HCT116 (cell line): Measurements from ENCODE around the gene GNGT2. TPM values are rescaled to one million over a fixed set of nuclear protein-coding genes. Genes with fewer than 3 reads are reported as not detected.
A peak's percentile ranks its signal among the peaks of the same experiment; 100 is the strongest.

ENCODE experiments used
- ATAC-seq: fragments of 200-7000 bp; cut with Tn5 transposase; 2 replicates; pipeline ENCODE4 v1.9.1; 2020; ENCODE audit warnings: mild to moderate bottlenecking, moderate library complexity
- BruUV-seq: library from RNA; stranded (reverse); fragments of 400-500 nt; replicated peaks from 2 replicates; lab custom pipeline; 2021; lab: Mats Ljungman, UMichigan
- CTCF ChIA-PET: fragments of 300-600 bp; sonication (Branson Sonifier 250); formaldehyde crosslinking; loops from one replicate; lab custom pipeline; 2021; ENCODE audit warnings: antibody characterized with exemption; lab: Charles Lee
- POLR2A ChIA-PET: fragments of 300-600, 350-600 bp; sonication (Branson Sonifier 250); formaldehyde crosslinking; loops from one replicate; lab custom pipeline; 2021; ENCODE audit warnings: antibody characterized with exemption; lab: Charles Lee
- RAD21 ChIA-PET, 2 experiments: fragments of 300-600 bp; sonication (Branson Sonifier 250); formaldehyde crosslinking; loops; one replicate each; lab custom pipeline; 2023; ENCODE audit warnings: low total read pairs in 2 of 2; ENCODE audit not compliant: uncharacterized antibody in 2 of 2, unreplicated experiment in 2 of 2, low non-redundant PET in 1 of 2; lab: Charles Lee
- DNase-seq: peaks from one replicate; pipeline ENCODE4 v3.0.0-alpha.2; 2010; ENCODE audit warnings: low read depth, low spot score
- H2AFZ ChIP-seq: fragments of 200-600 bp; shearing (Covaris generic), sonication (generic); 2 replicates; pipeline ENCODE4 v1.6.1; 2017; ENCODE audit warnings: low read depth, mixed run types, mixed read lengths, antibody characterized with exemption, low read length; ENCODE audit not compliant: poor library complexity, severe bottlenecking
- H3K27ac ChIP-seq: 2 replicates; pipeline ENCODE4 v1.5.1; 2012; ENCODE audit warnings: low read depth, low read length
- H3K27me3 ChIP-seq: fragments of 200-600 bp; sonication (generic); 2 replicates; pipeline ENCODE4 v1.6.1; 2016; ENCODE audit warnings: mixed run types, low read length, mixed read lengths; ENCODE audit not compliant: insufficient read depth
- H3K36me3 ChIP-seq, 2 experiments: fragments of 200-500 bp in 1 of 2; fragments of 200-600 bp in 1 of 2; sonication (Bioruptor generic) in 1 of 2; sonication (generic) in 1 of 2; 2 replicates each; pipeline versions ENCODE4 v1.5.1 to v1.6.1; 2014 to 2016; ENCODE audit warnings: low read length in 2 of 2, inconsistent platforms in 1 of 2, mixed read lengths in 1 of 2, mixed run types in 1 of 2; ENCODE audit not compliant: insufficient read depth in 2 of 2, control insufficient read depth in 1 of 2
- H3K4me1 ChIP-seq, 2 experiments: fragments of 200-600 bp in 1 of 2; sonication (generic) in 1 of 2; 2 replicates each; pipeline versions ENCODE4 v1.5.1 to v1.6.1; 2012 to 2017; ENCODE audit warnings: low read length in 2 of 2, inconsistent platforms in 1 of 2, mild to moderate bottlenecking in 1 of 2, mixed read lengths in 1 of 2, mixed run types in 1 of 2, moderate library complexity in 1 of 2; ENCODE audit not compliant: insufficient read depth in 2 of 2, control insufficient read depth in 1 of 2
- H3K4me2 ChIP-seq: fragments of 200-600 bp; sonication (generic); 2 replicates; pipeline ENCODE4 v1.6.1; 2017; ENCODE audit warnings: mixed run types, low read length, mixed read lengths
- H3K4me3 ChIP-seq, 2 experiments: fragments of 200-600 bp in 1 of 2; sonication (generic) in 1 of 2; replicated peaks in 1 of 2; 2 replicates each; pipeline ENCODE4 v1.5.1; 2011 to 2016; ENCODE audit warnings: low read length in 2 of 2, control low read depth in 1 of 2, low read depth in 1 of 2, mild to moderate bottlenecking in 1 of 2, mixed read lengths in 1 of 2, mixed run types in 1 of 2
- H3K79me2 ChIP-seq: fragments of 200-600 bp; sonication (generic); 2 replicates; pipeline ENCODE4 v1.6.1; 2017; ENCODE audit warnings: mild to moderate bottlenecking, mixed run types, low read length, moderate library complexity, mixed read lengths; ENCODE audit not compliant: insufficient read depth
- H3K9ac ChIP-seq: fragments of 200-600 bp; sonication (generic); 2 replicates; pipeline ENCODE4 v1.6.1; 2016; ENCODE audit warnings: low read length, mixed read lengths
- H3K9me2 ChIP-seq: fragments of 200-600 bp; sonication (generic), shearing (Covaris generic); 2 replicates; pipeline ENCODE4 v1.6.1; 2017; ENCODE audit warnings: mixed run types, mild to moderate bottlenecking, moderate library complexity; ENCODE audit not compliant: insufficient read depth
- H3K9me3 ChIP-seq, 2 experiments: fragments of 200-500 bp in 1 of 2; fragments of 200-600 bp in 1 of 2; sonication (Bioruptor generic) in 1 of 2; sonication (generic) in 1 of 2; 2 replicates each; pipeline ENCODE4 v1.6.1; 2014 to 2017; ENCODE audit warnings: low read length in 2 of 2, mixed read lengths in 2 of 2, inconsistent platforms in 1 of 2, low read depth in 1 of 2, mild to moderate bottlenecking in 1 of 2, mixed run types in 1 of 2, moderate library complexity in 1 of 2; ENCODE audit not compliant: control insufficient read depth in 1 of 2, insufficient read depth in 1 of 2
- H4K20me1 ChIP-seq: fragments of 200-600 bp; sonication (generic), shearing (Covaris generic); 2 replicates; pipeline ENCODE4 v1.6.1; 2017; ENCODE audit warnings: mixed run types, mild to moderate bottlenecking, moderate library complexity; ENCODE audit not compliant: insufficient read depth
- CBX3 ChIP-seq: IDR thresholded peaks from 2 replicates; pipeline ENCODE4 v1.6.1; 2012; ENCODE audit warnings: low read depth
- CTCF ChIP-seq, 3 experiments: fragments of 200-600 bp in 1 of 3; sonication (generic) in 1 of 3; IDR thresholded peaks in 2 of 3; conservative IDR thresholded peaks in 1 of 3; 2 replicates each; pipeline ENCODE4 v1.5.1; 2012 to 2017; ENCODE audit warnings: low read depth in 2 of 3, low read length in 2 of 3, antibody characterized with exemption in 1 of 3, borderline replicate concordance in 1 of 3, control low read depth in 1 of 3, mild to moderate bottlenecking in 1 of 3, mixed read lengths in 1 of 3, mixed run types in 1 of 3, moderate library complexity in 1 of 3; ENCODE audit not compliant: insufficient read depth in 1 of 3
- EGR1 ChIP-seq: IDR thresholded peaks from 2 replicates; pipeline ENCODE4 v1.6.1; 2012; ENCODE audit warnings: low read depth
- EZH2 ChIP-seq: fragments of 200-600 bp; sonication (generic); IDR thresholded peaks from 2 replicates; pipeline ENCODE4 v1.6.1; 2017; ENCODE audit warnings: antibody characterized with exemption, mixed run types
- EZH2phosphoT487 ChIP-seq: fragments of 200-600 bp; IDR thresholded peaks from 2 replicates; pipeline ENCODE4 v1.6.1; 2018; ENCODE audit warnings: antibody characterized with exemption, borderline replicate concordance
- FOSL1 ChIP-seq: IDR thresholded peaks from 2 replicates; pipeline ENCODE4 v1.6.1; 2012; ENCODE audit warnings: low read depth
- JUND ChIP-seq: IDR thresholded peaks from 2 replicates; pipeline ENCODE4 v1.6.1; 2012
- MAX ChIP-seq: IDR thresholded peaks from 2 replicates; pipeline ENCODE4 v1.6.1; 2012
- POLR2A ChIP-seq: IDR thresholded peaks from 2 replicates; pipeline ENCODE4 v1.7.0; 2011; ENCODE audit warnings: borderline replicate concordance; ENCODE audit not compliant: insufficient read depth, insufficient read length; ENCODE audit errors: extremely low read depth
- POLR2AphosphoS5 ChIP-seq: IDR thresholded peaks from 2 replicates; pipeline ENCODE4 v1.6.1; 2011; ENCODE audit warnings: mild to moderate bottlenecking, low read depth, low read length, moderate library complexity
- REST ChIP-seq: IDR thresholded peaks from 2 replicates; pipeline ENCODE4 v1.6.1; 2012; ENCODE audit warnings: low read depth
- SIN3A ChIP-seq: IDR thresholded peaks from 2 replicates; pipeline ENCODE4 v1.6.1; 2012; ENCODE audit warnings: low read depth
- SP1 ChIP-seq: IDR thresholded peaks from 2 replicates; pipeline ENCODE4 v1.6.1; 2012; ENCODE audit warnings: low read depth
- SRF ChIP-seq: IDR thresholded peaks from 2 replicates; pipeline ENCODE4 v1.6.1; 2012; ENCODE audit warnings: low read depth
- YY1 ChIP-seq: IDR thresholded peaks from 2 replicates; pipeline ENCODE4 v1.6.1; 2011; ENCODE audit warnings: low read length, low read depth, moderate library complexity, mild to moderate bottlenecking; ENCODE audit not compliant: insufficient replicate concordance; ENCODE audit errors: extremely low read depth
- ZBTB33 ChIP-seq: IDR thresholded peaks from 2 replicates; pipeline ENCODE4 v1.6.1; 2011; ENCODE audit warnings: mild to moderate bottlenecking, low read length, moderate library complexity; ENCODE audit not compliant: insufficient replicate concordance; ENCODE audit errors: extremely low read depth
- ZFX ChIP-seq: fragments of 450-650 bp; IDR thresholded peaks from 2 replicates; pipeline ENCODE4 v1.6.1; 2017
- ZNF274 ChIP-seq: fragments of 200-500 bp; sonication (Bioruptor generic); IDR thresholded peaks from 2 replicates; pipeline ENCODE4 v1.6.1; 2014; ENCODE audit warnings: mild to moderate bottlenecking, low read depth, low read length, inconsistent platforms
- intact Hi-C: fragments of 100-400 bp; cut with micrococcal nuclease; formaldehyde crosslinking; loops from 2 replicates; pipeline ENCODE4 v1.10.0; 2022
- total RNA-seq: library from RNA; stranded (reverse); gene quantifications from one replicate; pipeline ENCODE4 v1.2.1, GENCODE V29; 2021; ENCODE audit not compliant: unreplicated experiment

GNGT2 gene
- total RNA-seq, 1 experiment from 2014 or later, result not detected

- POLR2A ChIA-PET, result no interaction called here
- ATAC-seq, result no peak
- TF ChIP-seq REST (no peak), ZNF274 (no peak), ZFX (no peak), SRF (no peak), SP1 (no peak; the same call in 1 of the 2 replicates), POLR2A (no peak), MAX (no peak), ZBTB33 (no peak), JUND (no peak), SIN3A (no peak), CBX3 (no peak; the same call in 1 of the 2 replicates), YY1 (no peak), CTCF (IDR thresholded peaks at IDR 0.05 in 2 of 3, conservative IDR thresholded peaks at IDR 0.05 in 1 of 3; ENCODE audit: borderline replicate concordance in 1 of 3, insufficient read depth in 1 of 3, low read depth in 2 of 3, low read length in 2 of 3) (no peak), EGR1 (no peak), EZH2phosphoT487 (no peak), EZH2 (no peak), FOSL1 (no peak), POLR2AphosphoS5 (no peak)
- TF ChIP-seq, all 23 proteins: peak for 0
- H4K20me1 ChIP-seq, result no peaks in the 10 kb centered on the region
- no TSS peak for BruUV-seq
- no peak overlapping the region for H3K27ac ChIP-seq
- H3K36me3 ChIP-seq, result no peaks in the 10 kb centered on the region
- ChIA-PET CTCF (no interaction called here), RAD21 (no interaction called here)
- peak overlapping the region; percentile 54 for H3K4me2 ChIP-seq
- H3K4me3 ChIP-seq, result no peak overlapping the region
- no peak for DNase-seq
- H3K9me2 ChIP-seq, result no peaks in the 10 kb centered on the region
- no peaks in the 10 kb centered on the region for H3K9me3 ChIP-seq
- intact Hi-C loops, result no loop called here
- no peak overlapping the region for H3K9ac ChIP-seq
- peaks cover 17 to 26% of the 10 kb centered on the region in 2 experiments for H3K4me1 ChIP-seq
- H3K27me3 ChIP-seq, result no peaks in the 10 kb centered on the region
- H2AFZ ChIP-seq, result peak overlapping the region; percentile 42
- H3K79me2 ChIP-seq, result no peaks in the 10 kb centered on the region
These were observed 39.6 kb upstream of the GNGT2 start for GRCh38 chr17:49249890-49250522.
